Mesenchymal stem cell (in vitro differentiated cells and primary cell): ENCODE data around the gene ST3GAL5. TPM values are rescaled to one million over a fixed set of nuclear protein-coding genes. Genes with fewer than 3 reads are reported as not detected.

Source experiments
- DNase-seq: peaks from one replicate; pipeline ENCODE4 v3.0.0-alpha.2; 2013
- H2AFZ ChIP-seq: one replicate; pipeline ENCODE4 v1.6.1; 2013; ENCODE audit warnings: low read depth, mild to moderate bottlenecking, control low read depth, inconsistent platforms, low read length, moderate library complexity
- H2AK5ac ChIP-seq: 2 replicates; pipeline ENCODE4 v1.6.1; 2013; ENCODE audit warnings: low read length, moderate library complexity, mild to moderate bottlenecking, inconsistent platforms; ENCODE audit not compliant: severe bottlenecking
- H2BK120ac ChIP-seq: one replicate; pipeline ENCODE4 v1.6.1; 2013; ENCODE audit warnings: low read depth, mild to moderate bottlenecking, inconsistent platforms, low read length, moderate library complexity
- H2BK12ac ChIP-seq, 2 experiments: one replicate each; pipeline ENCODE4 v1.6.1; 2013; ENCODE audit warnings: inconsistent platforms in 2 of 2, low read length in 2 of 2, mild to moderate bottlenecking in 2 of 2, moderate library complexity in 2 of 2, control low read depth in 1 of 2
- H2BK15ac ChIP-seq: one replicate; pipeline ENCODE4 v1.6.1; 2013; ENCODE audit warnings: mild to moderate bottlenecking, low read depth, inconsistent platforms; ENCODE audit not compliant: poor library complexity, severe bottlenecking
- H2BK5ac ChIP-seq: 2 replicates; pipeline ENCODE4 v1.6.1; 2013; ENCODE audit warnings: low read depth, mild to moderate bottlenecking, low read length, control low read depth, inconsistent platforms; ENCODE audit not compliant: poor library complexity, severe bottlenecking
- H3K14ac ChIP-seq, 2 experiments: one replicate each; pipeline ENCODE4 v1.6.1; 2013; ENCODE audit warnings: inconsistent platforms in 2 of 2, low read length in 2 of 2, control low read depth in 1 of 2, mild to moderate bottlenecking in 1 of 2, moderate library complexity in 1 of 2
- H3K18ac ChIP-seq, 2 experiments: one replicate each; pipeline ENCODE4 v1.6.1; 2013; ENCODE audit warnings: inconsistent platforms in 2 of 2, low read length in 2 of 2, control low read depth in 1 of 2, low read depth in 1 of 2, mild to moderate bottlenecking in 1 of 2
- H3K23ac ChIP-seq, 2 experiments: one replicate each; pipeline ENCODE4 v1.6.1; 2013; ENCODE audit warnings: inconsistent platforms in 2 of 2, low read length in 2 of 2, mild to moderate bottlenecking in 2 of 2, moderate library complexity in 2 of 2, control low read depth in 1 of 2
- H3K27ac ChIP-seq: 2 replicates; pipeline ENCODE4 v1.5.1; 2013; ENCODE audit warnings: mild to moderate bottlenecking, moderate library complexity, low read length, control low read depth, inconsistent platforms; ENCODE audit not compliant: poor library complexity, severe bottlenecking
- H3K27me3 ChIP-seq, 2 experiments: 2 replicates each; pipeline versions ENCODE4 v1.6.1 to v1.7.0; 2013; ENCODE audit warnings: low read length in 2 of 2, mild to moderate bottlenecking in 2 of 2, moderate library complexity in 2 of 2, control low read depth in 1 of 2, inconsistent platforms in 1 of 2; ENCODE audit not compliant: control insufficient read depth in 1 of 2, insufficient read depth in 1 of 2
- H3K36me3 ChIP-seq, 2 experiments: 2 replicates each; pipeline versions ENCODE4 v1.6.1 to v1.7.0; 2013; ENCODE audit warnings: low read length in 2 of 2, control low read depth in 1 of 2, inconsistent platforms in 1 of 2, low read depth in 1 of 2, mild to moderate bottlenecking in 1 of 2; ENCODE audit not compliant: insufficient read depth in 2 of 2, control insufficient read depth in 1 of 2
- H3K4ac ChIP-seq, 2 experiments: one replicate each; pipeline ENCODE4 v1.6.1; 2013; ENCODE audit warnings: inconsistent platforms in 2 of 2, low read length in 2 of 2, mild to moderate bottlenecking in 2 of 2, moderate library complexity in 2 of 2, control low read depth in 1 of 2, low read depth in 1 of 2
- H3K4me1 ChIP-seq: 2 replicates; pipeline ENCODE4 v1.6.1; 2013; ENCODE audit warnings: low read depth, low read length, control low read depth; ENCODE audit not compliant: control insufficient read depth, insufficient read depth
- H3K4me2 ChIP-seq: 2 replicates; pipeline ENCODE4 v1.6.1; 2013; ENCODE audit warnings: low read length, mild to moderate bottlenecking, inconsistent platforms; ENCODE audit not compliant: poor library complexity, severe bottlenecking
- H3K4me3 ChIP-seq, 2 experiments: 2 replicates each; pipeline versions ENCODE4 v1.5.1 to v1.7.0; 2013; ENCODE audit warnings: low read length in 2 of 2, mild to moderate bottlenecking in 2 of 2, control low read depth in 1 of 2, low read depth in 1 of 2; ENCODE audit not compliant: insufficient read depth in 1 of 2
- H3K79me1 ChIP-seq: replicated peaks from 2 replicates; pipeline ENCODE4 v1.6.1; 2013; ENCODE audit warnings: mild to moderate bottlenecking, control low read depth, low read length, inconsistent platforms; ENCODE audit not compliant: poor library complexity, severe bottlenecking
- H3K9ac ChIP-seq: 2 replicates; pipeline ENCODE4 v1.7.0; 2013; ENCODE audit warnings: mild to moderate bottlenecking, low read length, moderate library complexity
- H3K9me3 ChIP-seq: 2 replicates; pipeline ENCODE4 v1.7.0; 2013; ENCODE audit warnings: mild to moderate bottlenecking, low read length; ENCODE audit not compliant: control insufficient read depth
- H4K8ac ChIP-seq: one replicate; pipeline ENCODE4 v1.6.1; 2013; ENCODE audit warnings: inconsistent platforms, mild to moderate bottlenecking, low read length, moderate library complexity
- H4K91ac ChIP-seq: one replicate; pipeline ENCODE4 v1.6.1; 2013; ENCODE audit warnings: mild to moderate bottlenecking, low read length, inconsistent platforms
- WGBS: methylation state at CpG from one replicate; pipeline ENCODE4 v1.1.7; 2013; ENCODE audit warnings: mixed read lengths; 5-methylcytosine and 5-hydroxymethylcytosine counted together
- small RNA-seq: library from polyadenylated mRNA; stranded (forward); fragments of <200 nt; extraction: miRNeasy Mini kit (QIAGEN cat#:217004); gene quantifications from one replicate; pipeline ENCODE3, GENCODE V24; 2013; ENCODE audit warnings: low read depth

The ST3GAL5 gene

DNA sequence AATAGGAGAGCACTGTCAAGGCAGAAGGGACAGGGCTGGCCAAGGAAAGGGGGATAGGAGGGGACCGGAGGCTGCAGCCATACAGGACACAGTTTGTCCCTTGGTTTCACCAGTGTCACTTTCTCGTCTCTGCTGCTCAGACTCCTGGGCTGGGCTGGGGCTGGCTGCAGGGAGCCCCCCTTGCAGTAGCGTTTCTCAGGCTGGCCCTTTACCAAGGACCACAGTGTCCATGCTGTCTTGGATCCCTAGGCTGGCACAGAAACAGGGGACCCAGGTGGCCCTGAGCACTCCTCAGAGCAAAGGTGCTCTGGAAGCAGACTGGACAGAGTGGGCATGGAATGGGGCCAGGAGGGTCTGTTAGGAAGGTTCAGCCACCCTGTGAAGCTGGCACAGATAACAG is 100.2 kb downstream of the ST3GAL5 start:
- Histone ChIP-seq H3K23ac (no peak overlapping the region), H3K79me1 (no peaks in the 10 kb centered on the region), H3K27me3 (peaks cover 5 to 9% of the 10 kb centered on the region in 2 experiments), H2AK5ac (no peak overlapping the region), H2BK15ac (no peak overlapping the region), H4K91ac (no peak overlapping the region), H2BK12ac (no peak overlapping the region), H2BK120ac (no peak overlapping the region), H3K14ac (no peak overlapping the region), H3K4me3 (no peak overlapping the region), H3K9ac (no peak overlapping the region), H3K4me2 (no peak overlapping the region), H3K36me3 (peaks cover 4 to 22% of the 10 kb centered on the region in 2 experiments), H2AFZ (no peak overlapping the region), H3K4me1 (peaks cover 34% of the 10 kb centered on the region), H2BK5ac (no peak overlapping the region), H3K4ac (peak overlapping the region in 1 of 2 experiments; percentile 15), H3K9me3 (no peaks in the 10 kb centered on the region), H3K18ac (no peak overlapping the region), H4K8ac (no peak overlapping the region), H3K27ac (no peak overlapping the region)
- no peak for DNase-seq
- 94% methylated on average over 3 of the region's 3 CpGs for WGBS

DNA sequence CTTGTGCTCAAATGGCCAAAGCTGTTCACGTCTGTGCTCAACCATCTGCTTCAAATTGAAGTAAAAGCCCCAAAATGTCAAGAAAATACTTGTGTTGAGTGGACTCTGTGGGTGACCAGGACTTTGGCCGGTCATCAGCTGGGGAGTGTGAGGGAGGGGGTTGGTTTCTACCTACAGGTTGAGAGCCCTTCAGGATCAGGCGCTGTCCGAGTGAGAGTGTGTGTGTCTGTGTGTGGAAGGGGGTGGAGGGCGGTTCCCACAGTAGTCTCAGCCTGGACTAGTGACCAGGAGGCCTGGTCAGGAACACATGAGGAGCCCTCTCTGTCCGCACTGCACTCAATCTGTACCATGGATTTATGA is 100.8 kb downstream of the ST3GAL5 start:
- H3K79me1 ChIP-seq: no peaks in the 10 kb centered on the region
- 95% methylated on average over 6 of the region's 6 CpGs for WGBS
- no peak for DNase-seq
- H2BK15ac ChIP-seq: no peak overlapping the region
- H2AFZ ChIP-seq: no peak overlapping the region
- H2BK120ac ChIP-seq: no peak overlapping the region
- no peak overlapping the region for H3K18ac ChIP-seq
- no peak overlapping the region for H3K23ac ChIP-seq
- H3K4me3 ChIP-seq: no peak overlapping the region
- peaks cover 5 to 9% of the 10 kb centered on the region in 2 experiments for H3K27me3 ChIP-seq
- H3K4ac ChIP-seq: no peak overlapping the region
- no peak overlapping the region for H3K4me2 ChIP-seq
- no peak overlapping the region for H2BK12ac ChIP-seq
- no peak overlapping the region for H2BK5ac ChIP-seq
- H4K91ac ChIP-seq: no peak overlapping the region
- no peak overlapping the region for H3K9ac ChIP-seq
- H3K4me1 ChIP-seq: peaks cover 33% of the 10 kb centered on the region
- H3K36me3 ChIP-seq: peaks cover 4 to 22% of the 10 kb centered on the region in 2 experiments
- no peaks in the 10 kb centered on the region for H3K9me3 ChIP-seq
- no peak overlapping the region for H2AK5ac ChIP-seq
- no peak overlapping the region for H4K8ac ChIP-seq
- no peak overlapping the region for H3K14ac ChIP-seq
- H3K27ac ChIP-seq: no peak overlapping the region

DNA sequence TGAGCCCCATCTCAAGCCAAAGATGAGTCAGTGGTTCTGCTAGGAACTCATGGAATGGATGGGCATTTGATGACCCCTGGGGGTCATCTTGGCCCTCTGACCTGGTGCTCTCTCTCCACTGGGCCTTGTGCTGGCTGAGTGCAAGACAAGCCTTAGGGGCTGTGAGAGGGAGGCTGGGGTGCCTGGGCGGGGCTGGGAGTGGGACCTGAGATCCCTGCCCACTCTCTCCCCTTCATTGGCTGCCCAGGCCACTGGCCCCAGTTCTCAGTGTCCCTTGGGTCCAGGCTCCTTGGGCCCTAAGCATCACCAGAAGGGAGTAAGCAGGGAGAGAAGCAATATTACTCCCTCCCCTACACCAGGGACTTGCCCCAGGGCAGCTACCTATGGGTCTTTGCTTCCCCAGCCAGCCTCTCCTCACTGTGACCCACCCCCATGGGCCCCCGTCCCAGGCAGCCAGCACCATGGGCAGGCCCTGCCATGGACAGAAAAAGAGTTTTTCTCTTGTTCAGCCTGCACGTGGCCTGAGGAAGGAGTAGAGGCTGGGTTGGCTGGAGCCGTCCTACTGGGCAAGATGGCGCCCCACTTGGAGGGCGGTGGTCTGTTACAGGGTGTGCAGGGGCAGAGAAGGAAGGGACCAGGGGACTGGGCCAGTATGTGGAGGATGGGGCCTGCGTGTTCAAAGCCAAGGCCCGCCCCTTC is 101.4 kb downstream of the ST3GAL5 start:
- no peak overlapping the region for H2BK5ac ChIP-seq
- no peak overlapping the region for H3K9ac ChIP-seq
- peaks cover 4 to 22% of the 10 kb centered on the region in 2 experiments for H3K36me3 ChIP-seq
- H4K8ac ChIP-seq: no peak overlapping the region
- no peak overlapping the region for H4K91ac ChIP-seq
- WGBS: 77% methylated on average over 8 of the region's 8 CpGs
- no peak overlapping the region for H2BK120ac ChIP-seq
- H3K4me3 ChIP-seq: no peak overlapping the region
- DNase-seq: no peak
- H2BK15ac ChIP-seq: peak overlapping the region; percentile 7
- H3K4me1 ChIP-seq: peaks cover 30% of the 10 kb centered on the region
- H3K14ac ChIP-seq: no peak overlapping the region
- H3K79me1 ChIP-seq: no peaks in the 10 kb centered on the region
- no peak overlapping the region for H2AFZ ChIP-seq
- H3K4ac ChIP-seq: no peak overlapping the region
- no peak overlapping the region for H2AK5ac ChIP-seq
- H3K27me3 ChIP-seq: peaks cover 5 to 9% of the 10 kb centered on the region in 2 experiments
- no peak overlapping the region for H2BK12ac ChIP-seq
- no peak overlapping the region for H3K18ac ChIP-seq
- no peak overlapping the region for H3K27ac ChIP-seq
- no peaks in the 10 kb centered on the region for H3K9me3 ChIP-seq
- no peak overlapping the region for H3K23ac ChIP-seq
- no peak overlapping the region for H3K4me2 ChIP-seq

Small RNA genes lying within 50 kb of the gene (small RNA-seq; reads per million reads assigned to genes)
- not detected for gene RN7SKP83
